Progenitor cell of endocrine pancreas (in vitro differentiated cells): Measurements from ENCODE around the gene GRAMD1A. TPM values are rescaled to one million over a fixed set of nuclear protein-coding genes. Genes with fewer than 3 reads are reported as not detected.

ENCODE experiments used
- DNase-seq: peaks from one replicate; pipeline ENCODE4 v3.0.0; 2021; ENCODE audit warnings: low spot score; ENCODE audit not compliant: unreplicated experiment
- H3K27ac Mint-ChIP-seq: 2 replicates; pipeline ENCODE4 v1.8.0; 2021; ENCODE audit warnings: mild to moderate bottlenecking, moderate library complexity, mixed read lengths
- H3K27me3 Mint-ChIP-seq: 2 replicates; pipeline ENCODE4 v1.8.0; 2021; ENCODE audit warnings: mixed read lengths
- H3K36me3 Mint-ChIP-seq: 2 replicates; pipeline ENCODE4 v1.8.0; 2022; ENCODE audit warnings: mixed read lengths; ENCODE audit not compliant: insufficient read depth
- H3K4me1 Mint-ChIP-seq: 2 replicates; pipeline ENCODE4 v1.8.0; 2021; ENCODE audit warnings: low read depth, mixed read lengths
- H3K4me3 Mint-ChIP-seq: 2 replicates; pipeline ENCODE4 v1.8.0; 2021; ENCODE audit warnings: low read depth, mild to moderate bottlenecking, moderate library complexity, mixed read lengths
- H3K9me3 Mint-ChIP-seq: 2 replicates; pipeline ENCODE4 v1.8.0; 2021; ENCODE audit warnings: low read depth, mixed read lengths
- CTCF ChIP-seq: fragments of 200-600 bp; sonication (generic); IDR thresholded peaks from one replicate; pipeline ENCODE4 v1.5.0; 2021; ENCODE audit warnings: antibody characterized with exemption, mild to moderate bottlenecking; ENCODE audit not compliant: unreplicated experiment
- total RNA-seq: library from RNA; stranded (reverse); gene quantifications from 2 replicates; pipeline ENCODE4 v1.2.1, GENCODE V29; 2021

Gene GRAMD1A
- total RNA-seq, 1 donor from 2014 or later: 111 TPM

GRCh38 chr19:35015270-35015953 lies 15.3 kb downstream of the GRAMD1A start:
- Mint-ChIP-seq H3K4me3 (no peak overlapping the region), H3K4me1 (no peaks in the 10 kb centered on the region), H3K27ac (peak overlapping the region; percentile 71), H3K9me3 (no peaks in the 10 kb centered on the region), H3K36me3 (peaks cover 35% of the 10 kb centered on the region), H3K27me3 (no peaks in the 10 kb centered on the region)
- no peak for TF ChIP-seq CTCF
- DNase-seq: no peak

GRCh38 chr19:35015954-35016351 lies 15.8 kb downstream of the GRAMD1A start:
- no peaks in the 10 kb centered on the region for H3K9me3 Mint-ChIP-seq
- TF ChIP-seq CTCF: no peak
- H3K27me3 Mint-ChIP-seq: no peaks in the 10 kb centered on the region
- H3K4me1 Mint-ChIP-seq: no peaks in the 10 kb centered on the region
- no peak for DNase-seq
- no peak overlapping the region for H3K4me3 Mint-ChIP-seq
- H3K36me3 Mint-ChIP-seq: peaks cover 36% of the 10 kb centered on the region
- peak overlapping the region; percentile 71 for H3K27ac Mint-ChIP-seq

GRCh38 chr19:35017507-35017906 lies 17.4 kb downstream of the GRAMD1A start:
- Mint-ChIP-seq H3K36me3 (peaks cover 33% of the 10 kb centered on the region), H3K9me3 (no peaks in the 10 kb centered on the region), H3K27ac (no peak overlapping the region), H3K4me1 (no peaks in the 10 kb centered on the region), H3K27me3 (no peaks in the 10 kb centered on the region), H3K4me3 (no peak overlapping the region)
- no peak for TF ChIP-seq CTCF
- DNase-seq: no peak

- Mint-ChIP-seq H3K9me3 (no peaks in the 10 kb centered on the region), H3K27me3 (no peaks in the 10 kb centered on the region), H3K27ac (no peak overlapping the region), H3K4me3 (no peak overlapping the region), H3K4me1 (no peaks in the 10 kb centered on the region), H3K36me3 (peaks cover 30% of the 10 kb centered on the region)
- no peak for DNase-seq
- TF ChIP-seq CTCF: no peak
Observed at GRCh38 chr19:35018379-35018778, 18.3 kb downstream of the GRAMD1A start.

GRCh38 chr19:35019144-35019543 lies 19.0 kb downstream of the GRAMD1A start:
- no peak for TF ChIP-seq CTCF
- Mint-ChIP-seq H3K27me3 (no peaks in the 10 kb centered on the region), H3K27ac (no peak overlapping the region), H3K9me3 (no peaks in the 10 kb centered on the region), H3K4me1 (no peaks in the 10 kb centered on the region), H3K4me3 (no peak overlapping the region), H3K36me3 (peaks cover 27% of the 10 kb centered on the region)
- DNase-seq: no peak
